ENCODE data around the gene CD24. TPM values are rescaled to one million over a fixed set of nuclear protein-coding genes. Genes with fewer than 3 reads are reported as not detected.

The CD24 gene
- total RNA-seq, 1 donor from 2014 or later, result 0.71 TPM

GRCh38 chr6:106927531-106928398, 46.8 kb downstream of the CD24 start:
- Histone ChIP-seq H3K4me3 (no peak overlapping the region), H3K36me3 (no peaks in the 10 kb centered on the region), H3K27ac (replicated peaks) (no peak overlapping the region), H3K4me1 (no peaks in the 10 kb centered on the region), H3K27me3 (ENCODE audit: low read depth) (peaks cover 51% of the 10 kb centered on the region), H3K9me3 (replicated peaks) (no peaks in the 10 kb centered on the region)
- intact Hi-C loops (cut with micrococcal nuclease), result no loop called here
- peak; percentile 16 for DNase-seq
- TF ChIP-seq CTCF (IDR thresholded peaks at IDR 0.05; ENCODE audit: borderline replicate concordance), result no peak

GRCh38 chr6:106925948-106926347, 48.6 kb downstream of the CD24 start:
- Histone ChIP-seq H3K36me3 (no peaks in the 10 kb centered on the region), H3K9me3 (replicated peaks) (no peaks in the 10 kb centered on the region), H3K4me3 (no peak overlapping the region), H3K27me3 (ENCODE audit: low read depth) (peaks cover 53% of the 10 kb centered on the region), H3K27ac (replicated peaks) (no peak overlapping the region), H3K4me1 (no peaks in the 10 kb centered on the region)
- no peak for TF ChIP-seq CTCF (IDR thresholded peaks at IDR 0.05; ENCODE audit: borderline replicate concordance)
- intact Hi-C loops (cut with micrococcal nuclease), result no loop called here
- no peak for DNase-seq

GRCh38 chr6:106924694-106925523, 49.6 kb downstream of the CD24 start:
- DNase-seq, result no peak
- Histone ChIP-seq H3K27ac (replicated peaks) (no peak overlapping the region), H3K9me3 (replicated peaks) (no peaks in the 10 kb centered on the region), H3K27me3 (ENCODE audit: low read depth) (peaks cover 56% of the 10 kb centered on the region), H3K36me3 (no peaks in the 10 kb centered on the region), H3K4me3 (no peak overlapping the region), H3K4me1 (no peaks in the 10 kb centered on the region)
- no peak for TF ChIP-seq CTCF (IDR thresholded peaks at IDR 0.05; ENCODE audit: borderline replicate concordance)
- intact Hi-C loops (cut with micrococcal nuclease), result no loop called here

- H3K4me1 ChIP-seq, result no peaks in the 10 kb centered on the region
- TF ChIP-seq CTCF (IDR thresholded peaks at IDR 0.05; ENCODE audit: borderline replicate concordance), result no peak
These were observed 51.9 kb downstream of the CD24 start for GRCh38 chr6:106922626-106923025.

More at GRCh38 chr6:106922626-106923025, 51.9 kb downstream of the CD24 start:
- no peaks in the 10 kb centered on the region for H3K36me3 ChIP-seq
- intact Hi-C loops (cut with micrococcal nuclease), result no loop called here
- H3K9me3 ChIP-seq (replicated peaks), result no peaks in the 10 kb centered on the region
- no peak overlapping the region for H3K27ac ChIP-seq (replicated peaks)
- no peak for DNase-seq
- H3K27me3 ChIP-seq (ENCODE audit: low read depth), result peaks cover 55% of the 10 kb centered on the region
- no peak overlapping the region for H3K4me3 ChIP-seq

Other genes starting within 250 kb of the CD24 start
- 35.8 TPM for gene MTRES1, start 53.5 kb upstream of the CD24 start, total RNA-seq
- gene BEND3, start 140.8 kb upstream of the CD24 start, total RNA-seq, result 1.5 TPM